Breast epithelium (tissue), 4 donors: Measurements from ENCODE around the gene SERPINB6. TPM values are rescaled to one million over a fixed set of nuclear protein-coding genes. Genes with fewer than 3 reads are reported as not detected.

Experiments
- DNase-seq, 2 donors: peaks; one replicate each; pipeline ENCODE4 v3.0.0-alpha.2; 2019; ENCODE audit warnings: low spot score in 2 of 2
- H3K27ac ChIP-seq, 2 donors: fragments of 200-600 bp; sonication (generic) in 1 of 2; one replicate each; pipeline ENCODE4 v1.5.1; 2016 to 2019; ENCODE audit warnings: mild to moderate bottlenecking in 1 of 2
- H3K27me3 ChIP-seq, 2 donors: fragments of 200-600 bp; sonication (generic) in 1 of 2; one replicate each; pipeline versions ENCODE4 v1.5.1 to v1.6.0; 2017 to 2019; ENCODE audit warnings: control low read depth in 1 of 2, mild to moderate bottlenecking in 1 of 2
- H3K36me3 ChIP-seq: fragments of 200-600 bp; one replicate; pipeline ENCODE4 v1.5.1; 2019
- H3K4me1 ChIP-seq, 2 donors: fragments of 200-600 bp; sonication (generic); one replicate each; pipeline ENCODE4 v1.5.1; 2016 to 2019; ENCODE audit warnings: control low read depth in 1 of 2
- H3K4me3 ChIP-seq, 3 donors: fragments of 200-600 bp; sonication (generic); 1 replicate in 2 of 3; 2 replicates in 1 of 3; pipeline ENCODE4 v1.5.1; 2016 to 2019; ENCODE audit warnings: mild to moderate bottlenecking in 3 of 3, moderate library complexity in 2 of 3
- H3K9me3 ChIP-seq, 2 donors: fragments of 200-600 bp; sonication (generic) in 1 of 2; one replicate each; pipeline ENCODE4 v1.5.1; 2016 to 2019; ENCODE audit warnings: control low read depth in 1 of 2
- POLR2A ChIP-seq: fragments of 450-650 bp; IDR thresholded peaks from one replicate; pipeline ENCODE4 v1.6.1; 2016; ENCODE audit warnings: antibody characterized with exemption, mild to moderate bottlenecking, moderate library complexity
- POLR2AphosphoS5 ChIP-seq, 3 donors: sonication (generic); formaldehyde crosslinking; IDR thresholded peaks; one replicate each; pipeline ENCODE4 v1.6.1; 2017; ENCODE audit warnings: antibody characterized with exemption in 3 of 3
- intact Hi-C: fragments of 100-400 bp; cut with DNase I; formaldehyde crosslinking; loops from one replicate; pipeline ENCODE4 v1.15.1; 2023; ENCODE audit warnings: low total_unique reads
- total RNA-seq, 3 donors: library from RNA; depleted of rRNA; stranded (reverse); fragments of >200 nt; gene quantifications; one replicate each; pipeline ENCODE4 v1.1.0, GENCODE V29; 2016
- TF ChIP-seq, protein P1 (sequence below), 3 donors: fragments of 450-650 bp; IDR thresholded peaks; one replicate each; pipeline ENCODE4 v1.5.1; 2016 to 2017; ENCODE audit warnings: antibody characterized with exemption in 3 of 3, mild to moderate bottlenecking in 3 of 3, moderate library complexity in 3 of 3

Gene SERPINB6
- total RNA-seq, 3 donors from 2014 or later: 100 to 146 (median 137) TPM

DNA sequence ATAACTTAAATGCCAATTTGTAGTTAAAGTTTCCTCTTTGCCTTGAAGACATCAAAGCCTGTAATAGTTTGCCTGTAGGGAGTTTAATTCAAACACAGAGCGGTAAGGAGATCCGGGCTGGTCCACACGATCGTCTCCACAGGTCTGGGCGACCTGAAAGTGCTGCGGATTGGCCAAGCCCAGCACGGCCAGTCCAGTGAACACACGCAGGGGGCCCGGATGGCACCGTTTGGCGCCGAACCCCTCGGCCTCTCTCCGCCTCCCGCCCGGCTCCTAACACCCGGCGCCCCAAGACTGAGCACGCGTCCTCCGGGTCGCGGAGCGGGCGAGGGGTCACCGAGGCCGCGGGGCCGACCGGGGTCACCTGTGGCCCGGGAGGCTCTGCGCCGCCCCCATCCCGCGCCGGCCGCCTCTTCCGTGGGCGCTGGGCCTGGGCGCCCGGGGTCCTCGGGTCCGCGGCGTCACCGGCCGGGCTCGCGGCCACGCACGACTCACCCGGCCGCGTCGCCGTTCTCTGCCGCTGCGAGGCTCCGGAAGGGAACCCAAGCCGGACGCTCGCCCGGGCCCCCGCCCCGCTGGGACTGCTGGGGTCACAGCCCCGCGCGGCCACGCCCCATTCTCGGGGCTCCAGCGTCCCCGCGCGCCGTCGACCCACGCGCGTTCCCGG lies 481 bp downstream of the SERPINB6 start:
- H3K4me1 ChIP-seq: no peaks in the 10 kb centered on the region
- no peaks in the 10 kb centered on the region for H3K9me3 ChIP-seq
- peak overlapping the region; percentile 72 to 90 (median 81) for H3K4me3 ChIP-seq
- peak in 1 of 2 donors; percentile 70 for DNase-seq
- intact Hi-C loops: loop anchor here (2.0 kb wide), 1 partner anchor 70 kb away; no protein-coding TSS in a partner anchor
- H3K27ac ChIP-seq: peak overlapping the region; percentile 98 to 100
- TF ChIP-seq POLR2A (no peak), POLR2AphosphoS5 (IDR thresholded peaks at IDR 0.05) (no peak)
- TF ChIP-seq, protein P1, sequence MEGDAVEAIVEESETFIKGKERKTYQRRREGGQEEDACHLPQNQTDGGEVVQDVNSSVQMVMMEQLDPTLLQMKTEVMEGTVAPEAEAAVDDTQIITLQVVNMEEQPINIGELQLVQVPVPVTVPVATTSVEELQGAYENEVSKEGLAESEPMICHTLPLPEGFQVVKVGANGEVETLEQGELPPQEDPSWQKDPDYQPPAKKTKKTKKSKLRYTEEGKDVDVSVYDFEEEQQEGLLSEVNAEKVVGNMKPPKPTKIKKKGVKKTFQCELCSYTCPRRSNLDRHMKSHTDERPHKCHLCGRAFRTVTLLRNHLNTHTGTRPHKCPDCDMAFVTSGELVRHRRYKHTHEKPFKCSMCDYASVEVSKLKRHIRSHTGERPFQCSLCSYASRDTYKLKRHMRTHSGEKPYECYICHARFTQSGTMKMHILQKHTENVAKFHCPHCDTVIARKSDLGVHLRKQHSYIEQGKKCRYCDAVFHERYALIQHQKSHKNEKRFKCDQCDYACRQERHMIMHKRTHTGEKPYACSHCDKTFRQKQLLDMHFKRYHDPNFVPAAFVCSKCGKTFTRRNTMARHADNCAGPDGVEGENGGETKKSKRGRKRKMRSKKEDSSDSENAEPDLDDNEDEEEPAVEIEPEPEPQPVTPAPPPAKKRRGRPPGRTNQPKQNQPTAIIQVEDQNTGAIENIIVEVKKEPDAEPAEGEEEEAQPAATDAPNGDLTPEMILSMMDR (IDR thresholded peaks at IDR 0.05): no peak
- H3K36me3 ChIP-seq: no peaks in the 10 kb centered on the region
- H3K27me3 ChIP-seq: no peaks in the 10 kb centered on the region

DNA sequence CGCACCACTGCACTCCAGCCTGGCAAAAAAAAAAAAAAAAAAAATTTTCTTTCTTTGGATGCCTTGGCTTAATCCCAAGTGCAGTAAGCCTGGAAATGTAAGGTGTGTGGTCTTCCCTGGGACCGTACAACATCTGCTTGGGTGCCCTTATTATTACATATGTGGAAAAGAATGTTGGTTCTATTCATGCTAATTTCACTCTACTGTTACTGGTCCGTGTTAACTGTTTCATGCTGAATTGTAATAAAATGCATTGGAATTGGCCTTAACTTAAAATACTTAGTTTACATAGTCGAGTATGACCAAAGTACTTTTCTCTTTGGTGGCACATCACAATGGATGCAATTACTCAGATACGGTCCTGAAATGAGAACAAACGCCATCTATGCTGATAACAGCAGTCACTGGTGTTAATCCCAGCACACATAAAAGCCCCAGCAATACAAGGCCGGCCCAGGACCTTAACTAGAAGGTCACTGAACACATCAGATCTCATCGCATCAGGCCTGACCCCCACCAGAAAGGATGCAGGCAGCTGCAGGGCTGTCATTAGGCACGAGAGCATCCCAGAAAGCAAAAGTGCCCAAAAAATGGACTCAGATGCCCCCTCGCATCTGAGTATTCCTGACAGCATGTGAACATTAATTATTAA lies 1.2 kb downstream of the SERPINB6 start:
- Histone ChIP-seq H3K4me1 (no peaks in the 10 kb centered on the region), H3K36me3 (no peaks in the 10 kb centered on the region), H3K9me3 (no peaks in the 10 kb centered on the region), H3K27ac (peak overlapping the region; percentile 98 to 100), H3K4me3 (peak overlapping the region; percentile 72 to 90 (median 81)), H3K27me3 (no peaks in the 10 kb centered on the region)
- TF ChIP-seq POLR2AphosphoS5 (IDR thresholded peaks at IDR 0.05): no peak
- TF ChIP-seq POLR2A: no peak
- TF ChIP-seq, protein P1 (IDR thresholded peaks at IDR 0.05): no peak
- DNase-seq: no peak
- intact Hi-C loops: loop anchor here (2.0 kb wide), 1 partner anchor 69 kb away; no protein-coding TSS in a partner anchor

DNA sequence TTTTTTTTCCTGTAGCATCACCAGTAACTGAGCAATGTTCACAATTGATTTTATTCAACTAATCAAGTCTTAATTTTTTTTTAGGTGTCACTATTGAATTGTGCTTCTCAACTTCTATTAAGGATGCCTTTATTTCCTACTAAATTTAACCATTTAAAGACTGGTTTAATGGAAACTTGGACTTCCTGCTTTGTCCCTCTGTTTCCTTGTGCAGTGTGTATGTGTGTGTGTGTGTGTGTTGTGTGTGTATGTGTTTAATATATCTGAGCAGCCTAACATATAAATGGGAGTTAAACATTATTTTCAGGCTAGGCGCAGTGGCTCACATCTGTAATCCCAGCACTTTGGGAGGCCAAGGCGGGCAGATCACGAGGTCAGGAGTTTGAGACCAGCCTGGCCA lies 1.8 kb downstream of the SERPINB6 start:
- H3K27ac ChIP-seq: peak overlapping the region in 1 of 2 donors; percentile 7
- no peak for TF ChIP-seq POLR2AphosphoS5 (IDR thresholded peaks at IDR 0.05)
- TF ChIP-seq, protein P1 (IDR thresholded peaks at IDR 0.05): no peak
- TF ChIP-seq POLR2A: no peak
- no peaks in the 10 kb centered on the region for H3K9me3 ChIP-seq
- no peak overlapping the region for H3K4me3 ChIP-seq
- intact Hi-C loops: no loop called here
- H3K27me3 ChIP-seq: no peaks in the 10 kb centered on the region
- H3K36me3 ChIP-seq: no peaks in the 10 kb centered on the region
- no peaks in the 10 kb centered on the region for H3K4me1 ChIP-seq
- DNase-seq: no peak

DNA sequence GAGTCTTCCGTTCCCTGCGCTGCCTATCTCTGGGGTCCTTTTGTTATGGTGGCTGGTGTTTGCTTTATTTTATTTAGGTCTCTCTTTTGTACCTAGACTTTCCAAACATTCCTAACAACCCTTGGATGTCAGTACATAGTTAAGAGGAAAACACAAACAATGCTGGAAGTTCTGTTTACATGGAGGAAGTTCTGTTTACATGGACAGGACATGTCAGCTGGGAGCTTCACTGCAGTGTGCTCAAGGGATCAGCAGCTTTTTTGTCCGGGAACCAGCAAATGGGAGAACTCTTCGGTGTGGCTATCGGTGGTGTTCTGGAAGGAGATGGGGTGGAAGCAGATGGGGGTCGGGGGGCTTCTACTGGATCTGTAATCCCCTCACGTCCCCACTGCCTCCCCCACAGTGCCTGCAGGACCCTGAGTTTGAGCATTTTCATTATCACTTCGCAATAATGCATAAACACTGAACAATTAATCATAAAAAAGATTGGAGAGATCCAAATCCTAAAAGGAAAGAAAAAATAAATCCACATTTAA lies 2.7 kb downstream of the SERPINB6 start:
- Histone ChIP-seq H3K27me3 (no peaks in the 10 kb centered on the region), H3K27ac (peak overlapping the region; percentile 23 to 71), H3K36me3 (no peaks in the 10 kb centered on the region), H3K4me1 (no peaks in the 10 kb centered on the region), H3K9me3 (no peaks in the 10 kb centered on the region), H3K4me3 (peak overlapping the region in 1 of 3 donors; percentile 7)
- DNase-seq: no peak
- intact Hi-C loops: no loop called here
- TF ChIP-seq POLR2A (no peak), POLR2AphosphoS5 (IDR thresholded peaks at IDR 0.05) (no peak)
- TF ChIP-seq, protein P1 (IDR thresholded peaks at IDR 0.05): no peak

DNA sequence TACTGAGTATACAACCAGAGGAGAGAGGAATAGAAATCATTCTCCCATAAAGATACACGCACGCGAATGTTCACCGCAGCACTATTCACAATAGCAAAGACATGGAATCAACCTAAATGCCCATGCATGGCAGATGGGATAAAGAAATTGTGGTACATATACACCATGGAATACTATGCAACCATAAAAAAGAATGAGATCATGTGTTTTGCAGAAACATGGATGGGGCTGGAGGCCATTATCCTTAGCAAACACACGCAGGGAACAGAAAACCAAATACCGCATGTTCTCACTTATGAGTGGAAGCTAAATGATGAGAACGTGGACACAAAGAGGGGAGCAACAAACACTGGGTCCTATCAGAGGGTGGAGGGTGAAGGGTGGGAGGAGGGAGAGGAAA lies 3.4 kb downstream of the SERPINB6 start:
- H3K27me3 ChIP-seq: no peaks in the 10 kb centered on the region
- TF ChIP-seq, protein P1 (IDR thresholded peaks at IDR 0.05): no peak
- TF ChIP-seq POLR2A: no peak
- TF ChIP-seq POLR2AphosphoS5 (IDR thresholded peaks at IDR 0.05): no peak
- no peak overlapping the region for H3K27ac ChIP-seq
- no peaks in the 10 kb centered on the region for H3K4me1 ChIP-seq
- no peaks in the 10 kb centered on the region for H3K9me3 ChIP-seq
- no peak for DNase-seq
- no peak overlapping the region for H3K4me3 ChIP-seq
- no peaks in the 10 kb centered on the region for H3K36me3 ChIP-seq
- intact Hi-C loops: no loop called here
